SK-N-SH (cell line): ENCODE results near the gene AK5.

ENCODE experiments used
- CHD2 ChIP-seq: fragments of 150-350 bp; IDR thresholded peaks from 2 replicates; pipeline ENCODE4 v1.6.1; 2018; ENCODE audit warnings: low read length; ENCODE audit not compliant: partially characterized antibody
- CTCF ChIP-seq: fragments of 200-600 bp; sonication (generic); IDR thresholded peaks from 2 replicates; pipeline ENCODE4 v1.6.1; 2017; ENCODE audit warnings: antibody characterized with exemption, mild to moderate bottlenecking, moderate library complexity
- ELF1 ChIP-seq: IDR thresholded peaks from 2 replicates; pipeline ENCODE4 v1.4.0; 2012
- FOXJ3 ChIP-seq: sonication (generic); formaldehyde crosslinking; IDR thresholded peaks from 2 replicates; pipeline ENCODE4 v1.5.1; 2020; ENCODE audit warnings: mild to moderate bottlenecking, missing genetic modification reagents
- FOXM1 ChIP-seq: IDR thresholded peaks from 2 replicates; pipeline ENCODE4 v1.4.0; 2012; ENCODE audit warnings: low read depth, mild to moderate bottlenecking
- GABPA ChIP-seq: IDR thresholded peaks from 2 replicates; pipeline ENCODE4 v1.4.0; 2012; ENCODE audit warnings: low read depth, mild to moderate bottlenecking
- MAX ChIP-seq: IDR thresholded peaks from 2 replicates; pipeline ENCODE4 v1.4.0; 2012; ENCODE audit warnings: low read depth
- MXI1 ChIP-seq: IDR thresholded peaks from 2 replicates; pipeline ENCODE4 v1.6.1; 2012; ENCODE audit warnings: mild to moderate bottlenecking, low read depth, low read length, improper control_type of control experiment
- NRF1 ChIP-seq: IDR thresholded peaks from 2 replicates; pipeline ENCODE4 v1.6.1; 2012; ENCODE audit warnings: low read depth, mild to moderate bottlenecking, low read length
- POLR2AphosphoS5 ChIP-seq: IDR thresholded peaks from 2 replicates; pipeline ENCODE4 v1.6.1; 2012; ENCODE audit warnings: low read depth, low read length
- RAD21 ChIP-seq: IDR thresholded peaks from 2 replicates; pipeline ENCODE4 v1.6.1; 2012; ENCODE audit warnings: mild to moderate bottlenecking, low read length
- SMC3 ChIP-seq: IDR thresholded peaks from 2 replicates; pipeline ENCODE4 v1.6.1; 2012; ENCODE audit warnings: low read depth, low read length, improper control_type of control experiment
- TAF1 ChIP-seq: IDR thresholded peaks from 2 replicates; pipeline ENCODE4 v1.6.1; 2012; ENCODE audit warnings: low read depth, mild to moderate bottlenecking, low read length, moderate library complexity, borderline replicate concordance
- YY1 ChIP-seq: IDR thresholded peaks from 2 replicates; pipeline ENCODE4 v1.4.0; 2012; ENCODE audit warnings: low read depth, mild to moderate bottlenecking

GRCh38 chr1:77447669-77448068, 165.8 kb downstream of the AK5 start:
- no peak for TF ChIP-seq CTCF
- no peak for TF ChIP-seq GABPA
- no peak for TF ChIP-seq YY1
- no peak for TF ChIP-seq NRF1
- TF ChIP-seq POLR2AphosphoS5, result no peak
- TF ChIP-seq FOXM1, result no peak
- TF ChIP-seq CHD2, result no peak
- TF ChIP-seq ELF1, result no peak
- TF ChIP-seq MAX, result no peak
- no peak for TF ChIP-seq FOXJ3 (CRISPR knock-in tag)
- no peak for TF ChIP-seq MXI1
- no peak for TF ChIP-seq RAD21
- no peak for TF ChIP-seq SMC3
- TF ChIP-seq TAF1, result no peak
